ENCODE measurements around the gene PTPRD.

The PTPRD gene

GRCh38 chr9:9730174-9730573, 882.6 kb downstream of the PTPRD start:
- DNase-seq, result no peak

GRCh38 chr9:9729082-9729481, 883.7 kb downstream of the PTPRD start:
- DNase-seq, result no peak

GRCh38 chr9:9719373-9720112, 893.3 kb downstream of the PTPRD start:
- no peak for DNase-seq

GRCh38 chr9:9718691-9719090, 894.1 kb downstream of the PTPRD start:
- DNase-seq, result no peak

- DNase-seq, result no peak
These were observed 933.4 kb downstream of the PTPRD start for GRCh38 chr9:9679433-9679832.

GRCh38 chr9:9674461-9674860, 938.3 kb downstream of the PTPRD start:
- no peak for DNase-seq

GRCh38 chr9:9670454-9670853, 942.3 kb downstream of the PTPRD start:
- DNase-seq, result no peak

- DNase-seq, result no peak
These were observed 967.8 kb downstream of the PTPRD start for GRCh38 chr9:9645006-9645405.

- no peak for DNase-seq
These were observed 981.5 kb downstream of the PTPRD start for GRCh38 chr9:9631284-9631683.

- no peak for DNase-seq
These were observed 987.6 kb downstream of the PTPRD start for GRCh38 chr9:9625248-9625647.

GRCh38 chr9:9623506-9623905, 989.3 kb downstream of the PTPRD start:
- no peak for DNase-seq

- DNase-seq, result no peak
These were observed 991.4 kb downstream of the PTPRD start for GRCh38 chr9:9621355-9621940.

GRCh38 chr9:9620736-9621135, 992.1 kb downstream of the PTPRD start:
- DNase-seq, result no peak

GRCh38 chr9:9615086-9615485, 997.7 kb downstream of the PTPRD start:
- no peak for DNase-seq

GRCh38 chr9:9614607-9615006, 998.2 kb downstream of the PTPRD start:
- DNase-seq, result no peak

GRCh38 chr9:9612755-9613154, 1000.0 kb downstream of the PTPRD start:
- DNase-seq, result no peak

GRCh38 chr9:9612270-9612669, 1000.5 kb downstream of the PTPRD start:
- DNase-seq, result no peak

- no peak for DNase-seq
These were observed 1007.1 kb downstream of the PTPRD start for GRCh38 chr9:9605681-9606080.

GRCh38 chr9:9603345-9603744, 1009.5 kb downstream of the PTPRD start:
- DNase-seq, result no peak

GRCh38 chr9:9598723-9599122, 1014.1 kb downstream of the PTPRD start:
- no peak for DNase-seq

GRCh38 chr9:9592104-9592503, 1020.7 kb downstream of the PTPRD start:
- DNase-seq, result no peak

- no peak for DNase-seq
These were observed 1026.9 kb downstream of the PTPRD start for GRCh38 chr9:9585920-9586319.

GRCh38 chr9:9574080-9574479, 1038.7 kb downstream of the PTPRD start:
- DNase-seq, result no peak

GRCh38 chr9:9565700-9566099, 1047.1 kb downstream of the PTPRD start:
- DNase-seq, result no peak

- no peak for DNase-seq
These were observed 1049.0 kb downstream of the PTPRD start for GRCh38 chr9:9563817-9564216.

Data from activated CD4-positive, alpha-beta T cell treated with anti-CD3 and anti-CD28 coated beads, Interleukin-2, amount 50 U/mL, for 4 hours (primary cell).